Endothelial cell of umbilical vein (primary cell): ENCODE measurements around the gene CXXC5. TPM values are rescaled to one million over a fixed set of nuclear protein-coding genes. Genes with fewer than 3 reads are reported as not detected.

ENCODE experiments used
- BruUV-seq: library from RNA; stranded (reverse); fragments of 400-500 nt; replicated peaks from 2 replicates; lab custom pipeline; 2021; lab: Mats Ljungman, UMichigan
- CTCF ChIA-PET: fragments of 300-600, 350-600 bp; sonication (Branson Sonifier 250); formaldehyde crosslinking; loops from one replicate; lab custom pipeline; 2021; ENCODE audit warnings: antibody characterized with exemption, inconsistent platforms; lab: Charles Lee
- POLR2A ChIA-PET: fragments of 300-600, 350-600 bp; sonication (Branson Sonifier 250); formaldehyde crosslinking; loops from one replicate; lab custom pipeline; 2021; ENCODE audit warnings: antibody characterized with exemption, inconsistent platforms; lab: Charles Lee
- DNase-seq: peaks from one replicate; pipeline ENCODE4 v3.0.0-alpha.2; 2011; ENCODE audit warnings: low read depth, low spot score
- FAIRE-seq: peaks from 2 replicates; lab custom pipeline; 2011; peaks lifted over from hg19 to GRCh38; lab: Jason Lieb, UNC
- H2AFZ ChIP-seq: 2 replicates; pipeline ENCODE4 v1.6.0; 2012; ENCODE audit warnings: low read depth, low read length, control low read depth, inconsistent platforms
- H3K27ac ChIP-seq: 2 replicates; pipeline ENCODE4 v1.5.1; 2011; ENCODE audit warnings: low read depth, mild to moderate bottlenecking, control low read depth, low read length, moderate library complexity; ENCODE audit not compliant: insufficient read depth
- H3K27me3 ChIP-seq, 2 experiments: 2 replicates each; pipeline versions ENCODE4 v1.6.0 to v1.6.1; 2011; ENCODE audit warnings: low read length in 2 of 2, mixed read lengths in 1 of 2; ENCODE audit not compliant: control insufficient read depth in 2 of 2, insufficient read depth in 2 of 2
- H3K36me3 ChIP-seq, 2 experiments: 2 replicates in 1 of 2; 3 replicates in 1 of 2; pipeline ENCODE4 v1.5.1; 2011; ENCODE audit warnings: low read length in 2 of 2, mild to moderate bottlenecking in 1 of 2, moderate library complexity in 1 of 2; ENCODE audit not compliant: control insufficient read depth in 2 of 2, insufficient read depth in 2 of 2; ENCODE audit errors: extremely low read depth in 1 of 2
- H3K4me1 ChIP-seq: 3 replicates; pipeline ENCODE4 v1.5.1; 2011; ENCODE audit warnings: mild to moderate bottlenecking, low read length; ENCODE audit not compliant: control insufficient read depth, insufficient read depth; ENCODE audit errors: extremely low read depth
- H3K4me2 ChIP-seq: 2 replicates; pipeline ENCODE4 v1.6.1; 2011; ENCODE audit warnings: low read length, control low read depth, mixed read lengths; ENCODE audit not compliant: insufficient read depth
- H3K4me3 ChIP-seq, 3 experiments: fragments of 200-600 bp in 1 of 3; sonication (generic), shearing (Covaris generic) in 1 of 3; replicated peaks in 1 of 3; 2 replicates each; pipeline ENCODE4 v1.5.1; 2011 to 2016; ENCODE audit warnings: control low read depth in 3 of 3, low read length in 3 of 3, mild to moderate bottlenecking in 2 of 3, inconsistent platforms in 1 of 3, low read depth in 1 of 3, moderate library complexity in 1 of 3; ENCODE audit not compliant: insufficient read depth in 1 of 3
- H3K79me2 ChIP-seq: 2 replicates; pipeline ENCODE4 v1.6.0; 2012; ENCODE audit warnings: low read length, inconsistent platforms; ENCODE audit not compliant: control insufficient read depth, insufficient read depth
- H3K9ac ChIP-seq: replicated peaks from 2 replicates; pipeline ENCODE3; 2011; ENCODE audit warnings: low read length, control low read depth; ENCODE audit not compliant: insufficient read depth; ENCODE audit errors: extremely low read depth
- H3K9me1 ChIP-seq: replicated peaks from 3 replicates; pipeline ENCODE4 v1.6.0; 2011; ENCODE audit warnings: mild to moderate bottlenecking, low read length; ENCODE audit not compliant: control insufficient read depth, insufficient read depth; ENCODE audit errors: extremely low read depth
- H3K9me3 ChIP-seq: replicated peaks from 2 replicates; pipeline ENCODE4 v1.5.1; 2012; ENCODE audit warnings: low read length, inconsistent platforms; ENCODE audit not compliant: control insufficient read depth, insufficient read depth
- H4K20me1 ChIP-seq: replicated peaks from 2 replicates; pipeline ENCODE3; 2011; ENCODE audit warnings: mild to moderate bottlenecking, low read length; ENCODE audit not compliant: control insufficient read depth, insufficient read depth; ENCODE audit errors: extremely low read depth
- FOS ChIP-seq: IDR thresholded peaks from 2 replicates; pipeline ENCODE4 v1.6.1; 2011; ENCODE audit warnings: mild to moderate bottlenecking, low read length, moderate library complexity, borderline replicate concordance; ENCODE audit not compliant: insufficient read depth
- GATA2 ChIP-seq: IDR thresholded peaks from 2 replicates; pipeline ENCODE4 v1.7.0; 2011; ENCODE audit warnings: low read depth, mild to moderate bottlenecking, moderate library complexity, mixed read lengths, low read length; ENCODE audit not compliant: insufficient read length, insufficient read depth
- JUN ChIP-seq: IDR thresholded peaks from 2 replicates; pipeline ENCODE4 v1.6.1; 2011; ENCODE audit warnings: borderline replicate concordance, low read depth; ENCODE audit not compliant: insufficient read length, insufficient read depth
- MYC ChIP-seq: IDR thresholded peaks from one replicate; pipeline ENCODE4 v1.6.1; 2011; ENCODE audit warnings: mild to moderate bottlenecking, low read depth, low read length
- POLR2A ChIP-seq: IDR thresholded peaks from 2 replicates; pipeline ENCODE4 v1.6.1; 2012; ENCODE audit warnings: low read depth, mild to moderate bottlenecking, control low read depth, low read length
- POLR2AphosphoS5 ChIP-seq: IDR thresholded peaks from 2 replicates; pipeline ENCODE4 v1.6.1; 2012; ENCODE audit warnings: low read depth, mild to moderate bottlenecking, control low read depth, low read length, moderate library complexity; ENCODE audit not compliant: insufficient read depth
- dilution Hi-C: fragments of 300-500 bp; cut with MboI; formaldehyde crosslinking; loops from one replicate; pipeline ENCODE4 v1.15.0; 2019; ENCODE audit warnings: low sequenced_read_pairs; ENCODE audit not compliant: extremely low pct_ligation_motif_present
- intact Hi-C: fragments of 100-400 bp; cut with micrococcal nuclease; formaldehyde crosslinking; loops from one replicate; pipeline ENCODE4 v1.10.0; 2022
- polyA plus RNA-seq, 4 experiments: library from polyadenylated mRNA; depleted of rRNA in 3 of 4; stranded (reverse) in 3 of 4; unstranded in 1 of 4; fragments of >200 nt; gene quantifications; 2 replicates each; pipeline versions ENCODE4 v1.2.1 to v1.2.3, GENCODE V29; 2011 to 2012; ENCODE audit warnings: missing spikeins in 1 of 4
- total RNA-seq: library from RNA; stranded (reverse); gene quantifications from 2 replicates; pipeline ENCODE4 v1.2.3, GENCODE V29; 2021
- TF ChIP-seq, protein P1 (sequence below): IDR thresholded peaks from 2 replicates; pipeline ENCODE4 v1.6.1; 2011; ENCODE audit not compliant: insufficient read depth, insufficient read length

Gene CXXC5
- total and polyA plus RNA-seq, 2 donors (not counting 3 experiments of a cell fraction or from before 2014, with no cell fraction given) = 2.7 to 5.5 TPM

DNA sequence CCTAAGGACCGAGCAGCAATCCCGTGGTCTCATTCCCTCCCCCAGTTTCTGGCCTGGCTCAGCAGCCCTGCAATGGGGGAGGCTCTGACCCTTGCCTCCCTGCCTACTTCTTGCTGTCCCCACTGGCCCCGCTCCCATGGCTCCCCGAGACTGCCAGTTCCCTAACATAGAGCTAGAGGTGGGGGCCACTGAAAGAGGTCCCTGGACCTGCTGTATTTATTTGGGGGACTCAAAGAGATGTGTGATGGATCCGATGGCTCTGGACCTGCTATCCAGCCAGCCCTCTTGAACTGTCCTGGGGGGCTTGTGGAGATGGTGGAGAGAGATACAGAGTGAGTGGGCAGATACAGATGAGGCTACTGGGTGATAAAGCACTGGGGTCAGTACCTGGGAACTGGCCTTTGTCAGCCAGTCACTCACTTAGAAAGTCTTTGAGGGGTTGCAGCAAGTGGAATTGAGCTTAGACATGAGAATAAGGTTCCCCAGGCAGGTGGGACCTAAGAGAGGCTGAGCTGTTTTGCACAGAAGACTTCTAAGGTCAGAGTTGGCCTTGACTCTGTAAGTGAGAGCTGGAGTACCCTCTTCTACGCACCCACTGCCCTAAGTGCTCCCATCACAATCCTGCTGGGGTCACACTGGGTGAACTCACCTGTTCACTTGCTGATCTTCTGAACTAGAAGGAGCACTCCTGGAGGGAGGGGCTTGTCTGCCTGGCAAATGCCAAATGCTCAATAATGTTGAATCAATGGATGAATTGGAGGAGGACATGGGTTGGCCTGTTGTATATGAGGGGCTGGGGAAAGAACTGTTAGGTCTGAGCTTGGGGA lies 42.9 kb downstream of the CXXC5 start:
- POLR2A ChIA-PET = interaction anchor here (1.3 kb wide), 1 partner anchor 56 kb away, joined by 3 read pairs; no protein-coding TSS in a partner anchor
- Histone ChIP-seq H2AFZ (no peak overlapping the region), H3K9me3 (no peaks in the 10 kb centered on the region), H3K27ac (no peak overlapping the region), H3K27me3 (no peaks in the 10 kb centered on the region), H3K4me1 (no peaks in the 10 kb centered on the region), H3K4me3 (no peak overlapping the region), H3K36me3 (no peaks in the 10 kb centered on the region), H3K9me1 (no peaks in the 10 kb centered on the region), H3K9ac (no peak overlapping the region), H4K20me1 (no peaks in the 10 kb centered on the region), H3K79me2 (no peaks in the 10 kb centered on the region), H3K4me2 (no peak overlapping the region)
- dilution Hi-C loops (no loop called here), intact Hi-C loops (loop anchor here (1.0 kb wide), 1 partner anchor 58 kb away; no protein-coding TSS in a partner anchor)
- DNase-seq = no peak
- no TSS peak for BruUV-seq
- no peak for FAIRE-seq
- CTCF ChIA-PET = interaction anchor here (0.6 to 6.4 kb wide), 18 partner anchors 8 to 269 kb away, joined by 3 to 203 read pairs (median 10); partner anchors contain the start of gene CXXC5
- no peak for TF ChIP-seq FOS
- TF ChIP-seq POLR2A = no peak
- TF ChIP-seq, protein P1, sequence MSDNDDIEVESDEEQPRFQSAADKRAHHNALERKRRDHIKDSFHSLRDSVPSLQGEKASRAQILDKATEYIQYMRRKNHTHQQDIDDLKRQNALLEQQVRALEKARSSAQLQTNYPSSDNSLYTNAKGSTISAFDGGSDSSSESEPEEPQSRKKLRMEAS = no peak
- TF ChIP-seq MYC = no peak
- TF ChIP-seq JUN = no peak
- TF ChIP-seq GATA2 = no peak
- no peak for TF ChIP-seq POLR2AphosphoS5
